GM23338 (cell line): ENCODE results near the gene EXOG.

Experiments
- CREB1 ChIP-seq: fragments of 250-450 bp; sonication (Bioruptor Pico); IDR thresholded peaks from 2 replicates; pipeline ENCODE4 v1.5.0; 2020; ENCODE audit warnings: low read depth, mild to moderate bottlenecking, moderate library complexity
- EZH2 ChIP-seq: fragments of 200-600 bp; sonication (generic); IDR thresholded peaks from one replicate; pipeline ENCODE4 v1.8.0; 2017; ENCODE audit warnings: antibody characterized with exemption, mild to moderate bottlenecking, low read depth; ENCODE audit not compliant: unreplicated experiment
- EZH2phosphoT487 ChIP-seq: fragments of 200-600 bp; sonication (generic); IDR thresholded peaks from one replicate; pipeline ENCODE4 v1.8.1; 2018; ENCODE audit warnings: antibody characterized with exemption; ENCODE audit not compliant: unreplicated experiment
- JUNB ChIP-seq: IDR thresholded peaks from one replicate; pipeline ENCODE4 v1.6.1; 2016; ENCODE audit warnings: antibody characterized with exemption; ENCODE audit not compliant: unreplicated experiment
- NANOG ChIP-seq: IDR thresholded peaks from 2 replicates; pipeline ENCODE4 v1.6.1; 2016; ENCODE audit warnings: antibody characterized with exemption, borderline replicate concordance
- POLR2AphosphoS5 ChIP-seq: IDR thresholded peaks from 2 replicates; pipeline ENCODE4 v1.6.1; 2016; ENCODE audit warnings: antibody characterized with exemption, low read depth
- STAT1 ChIP-seq: IDR thresholded peaks from one replicate; pipeline ENCODE4 v1.6.1; 2016; ENCODE audit warnings: antibody characterized with exemption; ENCODE audit not compliant: unreplicated experiment
- ZNF114 ChIP-seq: fragments of 250-450 bp; sonication (Bioruptor Pico); IDR thresholded peaks from 2 replicates; pipeline ENCODE4 v1.5.0; 2020; ENCODE audit warnings: mild to moderate bottlenecking, moderate library complexity
- ZNF331 ChIP-seq: fragments of 250-450 bp; sonication (Bioruptor Pico); IDR thresholded peaks from 2 replicates; pipeline ENCODE4 v1.5.0; 2020; ENCODE audit warnings: low read depth, mild to moderate bottlenecking, moderate library complexity
- TF ChIP-seq, protein P1 (sequence below), 2 experiments: fragments of 200-600 bp in 1 of 2; sonication (generic) in 1 of 2; conservative IDR thresholded peaks; 2 replicates each; pipeline versions ENCODE4 v1.5.1 to v1.6.1; 2016 to 2017; ENCODE audit warnings: antibody characterized with exemption in 2 of 2, low read depth in 2 of 2, mild to moderate bottlenecking in 2 of 2, moderate library complexity in 1 of 2
- TF ChIP-seq, protein P2 (sequence below): IDR thresholded peaks from 2 replicates; pipeline ENCODE4 v1.6.1; 2016; ENCODE audit warnings: antibody characterized with exemption
- TF ChIP-seq, protein P3 (sequence below): fragments of 250-450 bp; sonication (Bioruptor Pico); IDR thresholded peaks from 2 replicates; pipeline ENCODE4 v1.5.0; 2020; ENCODE audit warnings: mild to moderate bottlenecking, moderate library complexity
- TF ChIP-seq, protein P4 (sequence below): IDR thresholded peaks from one replicate; pipeline ENCODE4 v1.6.1; 2018; ENCODE audit warnings: antibody characterized with exemption; ENCODE audit not compliant: unreplicated experiment

DNA sequence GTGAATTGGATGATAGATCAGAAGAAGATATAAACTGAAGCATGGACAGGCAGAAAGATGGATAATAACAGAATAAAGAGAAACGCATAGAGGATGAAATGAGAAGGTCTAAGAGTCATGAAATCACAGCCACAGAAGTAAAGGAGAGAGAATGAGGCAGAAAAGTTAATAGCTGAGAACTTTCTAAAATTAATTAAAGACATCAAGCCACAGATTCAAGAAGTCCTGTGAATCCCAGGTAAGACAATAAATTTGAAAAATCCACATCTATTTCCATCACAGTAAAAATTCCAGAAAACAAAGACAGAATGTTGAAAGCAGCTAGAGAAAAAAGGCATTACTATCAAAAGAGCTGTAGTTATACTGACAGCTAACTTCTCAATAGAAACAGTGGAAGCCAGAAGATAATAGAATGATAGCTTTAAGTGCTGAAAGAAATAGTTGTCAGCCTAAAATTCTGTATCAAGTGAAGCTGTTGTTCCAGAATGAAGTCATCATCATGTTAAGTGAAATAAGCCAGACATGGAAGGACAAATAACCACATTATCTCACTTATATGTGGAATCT lies 30.5 kb upstream of the EXOG start:
- TF ChIP-seq EZH2phosphoT487, result no peak
- TF ChIP-seq, protein P1, sequence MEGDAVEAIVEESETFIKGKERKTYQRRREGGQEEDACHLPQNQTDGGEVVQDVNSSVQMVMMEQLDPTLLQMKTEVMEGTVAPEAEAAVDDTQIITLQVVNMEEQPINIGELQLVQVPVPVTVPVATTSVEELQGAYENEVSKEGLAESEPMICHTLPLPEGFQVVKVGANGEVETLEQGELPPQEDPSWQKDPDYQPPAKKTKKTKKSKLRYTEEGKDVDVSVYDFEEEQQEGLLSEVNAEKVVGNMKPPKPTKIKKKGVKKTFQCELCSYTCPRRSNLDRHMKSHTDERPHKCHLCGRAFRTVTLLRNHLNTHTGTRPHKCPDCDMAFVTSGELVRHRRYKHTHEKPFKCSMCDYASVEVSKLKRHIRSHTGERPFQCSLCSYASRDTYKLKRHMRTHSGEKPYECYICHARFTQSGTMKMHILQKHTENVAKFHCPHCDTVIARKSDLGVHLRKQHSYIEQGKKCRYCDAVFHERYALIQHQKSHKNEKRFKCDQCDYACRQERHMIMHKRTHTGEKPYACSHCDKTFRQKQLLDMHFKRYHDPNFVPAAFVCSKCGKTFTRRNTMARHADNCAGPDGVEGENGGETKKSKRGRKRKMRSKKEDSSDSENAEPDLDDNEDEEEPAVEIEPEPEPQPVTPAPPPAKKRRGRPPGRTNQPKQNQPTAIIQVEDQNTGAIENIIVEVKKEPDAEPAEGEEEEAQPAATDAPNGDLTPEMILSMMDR (conservative IDR thresholded peaks at IDR 0.05; ENCODE audit: low read depth in 2 of 2), result no peak
- no peak for TF ChIP-seq EZH2
- no peak for TF ChIP-seq POLR2AphosphoS5
- TF ChIP-seq, protein P2, sequence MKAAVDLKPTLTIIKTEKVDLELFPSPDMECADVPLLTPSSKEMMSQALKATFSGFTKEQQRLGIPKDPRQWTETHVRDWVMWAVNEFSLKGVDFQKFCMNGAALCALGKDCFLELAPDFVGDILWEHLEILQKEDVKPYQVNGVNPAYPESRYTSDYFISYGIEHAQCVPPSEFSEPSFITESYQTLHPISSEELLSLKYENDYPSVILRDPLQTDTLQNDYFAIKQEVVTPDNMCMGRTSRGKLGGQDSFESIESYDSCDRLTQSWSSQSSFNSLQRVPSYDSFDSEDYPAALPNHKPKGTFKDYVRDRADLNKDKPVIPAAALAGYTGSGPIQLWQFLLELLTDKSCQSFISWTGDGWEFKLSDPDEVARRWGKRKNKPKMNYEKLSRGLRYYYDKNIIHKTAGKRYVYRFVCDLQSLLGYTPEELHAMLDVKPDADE, result no peak
- TF ChIP-seq, protein P3, sequence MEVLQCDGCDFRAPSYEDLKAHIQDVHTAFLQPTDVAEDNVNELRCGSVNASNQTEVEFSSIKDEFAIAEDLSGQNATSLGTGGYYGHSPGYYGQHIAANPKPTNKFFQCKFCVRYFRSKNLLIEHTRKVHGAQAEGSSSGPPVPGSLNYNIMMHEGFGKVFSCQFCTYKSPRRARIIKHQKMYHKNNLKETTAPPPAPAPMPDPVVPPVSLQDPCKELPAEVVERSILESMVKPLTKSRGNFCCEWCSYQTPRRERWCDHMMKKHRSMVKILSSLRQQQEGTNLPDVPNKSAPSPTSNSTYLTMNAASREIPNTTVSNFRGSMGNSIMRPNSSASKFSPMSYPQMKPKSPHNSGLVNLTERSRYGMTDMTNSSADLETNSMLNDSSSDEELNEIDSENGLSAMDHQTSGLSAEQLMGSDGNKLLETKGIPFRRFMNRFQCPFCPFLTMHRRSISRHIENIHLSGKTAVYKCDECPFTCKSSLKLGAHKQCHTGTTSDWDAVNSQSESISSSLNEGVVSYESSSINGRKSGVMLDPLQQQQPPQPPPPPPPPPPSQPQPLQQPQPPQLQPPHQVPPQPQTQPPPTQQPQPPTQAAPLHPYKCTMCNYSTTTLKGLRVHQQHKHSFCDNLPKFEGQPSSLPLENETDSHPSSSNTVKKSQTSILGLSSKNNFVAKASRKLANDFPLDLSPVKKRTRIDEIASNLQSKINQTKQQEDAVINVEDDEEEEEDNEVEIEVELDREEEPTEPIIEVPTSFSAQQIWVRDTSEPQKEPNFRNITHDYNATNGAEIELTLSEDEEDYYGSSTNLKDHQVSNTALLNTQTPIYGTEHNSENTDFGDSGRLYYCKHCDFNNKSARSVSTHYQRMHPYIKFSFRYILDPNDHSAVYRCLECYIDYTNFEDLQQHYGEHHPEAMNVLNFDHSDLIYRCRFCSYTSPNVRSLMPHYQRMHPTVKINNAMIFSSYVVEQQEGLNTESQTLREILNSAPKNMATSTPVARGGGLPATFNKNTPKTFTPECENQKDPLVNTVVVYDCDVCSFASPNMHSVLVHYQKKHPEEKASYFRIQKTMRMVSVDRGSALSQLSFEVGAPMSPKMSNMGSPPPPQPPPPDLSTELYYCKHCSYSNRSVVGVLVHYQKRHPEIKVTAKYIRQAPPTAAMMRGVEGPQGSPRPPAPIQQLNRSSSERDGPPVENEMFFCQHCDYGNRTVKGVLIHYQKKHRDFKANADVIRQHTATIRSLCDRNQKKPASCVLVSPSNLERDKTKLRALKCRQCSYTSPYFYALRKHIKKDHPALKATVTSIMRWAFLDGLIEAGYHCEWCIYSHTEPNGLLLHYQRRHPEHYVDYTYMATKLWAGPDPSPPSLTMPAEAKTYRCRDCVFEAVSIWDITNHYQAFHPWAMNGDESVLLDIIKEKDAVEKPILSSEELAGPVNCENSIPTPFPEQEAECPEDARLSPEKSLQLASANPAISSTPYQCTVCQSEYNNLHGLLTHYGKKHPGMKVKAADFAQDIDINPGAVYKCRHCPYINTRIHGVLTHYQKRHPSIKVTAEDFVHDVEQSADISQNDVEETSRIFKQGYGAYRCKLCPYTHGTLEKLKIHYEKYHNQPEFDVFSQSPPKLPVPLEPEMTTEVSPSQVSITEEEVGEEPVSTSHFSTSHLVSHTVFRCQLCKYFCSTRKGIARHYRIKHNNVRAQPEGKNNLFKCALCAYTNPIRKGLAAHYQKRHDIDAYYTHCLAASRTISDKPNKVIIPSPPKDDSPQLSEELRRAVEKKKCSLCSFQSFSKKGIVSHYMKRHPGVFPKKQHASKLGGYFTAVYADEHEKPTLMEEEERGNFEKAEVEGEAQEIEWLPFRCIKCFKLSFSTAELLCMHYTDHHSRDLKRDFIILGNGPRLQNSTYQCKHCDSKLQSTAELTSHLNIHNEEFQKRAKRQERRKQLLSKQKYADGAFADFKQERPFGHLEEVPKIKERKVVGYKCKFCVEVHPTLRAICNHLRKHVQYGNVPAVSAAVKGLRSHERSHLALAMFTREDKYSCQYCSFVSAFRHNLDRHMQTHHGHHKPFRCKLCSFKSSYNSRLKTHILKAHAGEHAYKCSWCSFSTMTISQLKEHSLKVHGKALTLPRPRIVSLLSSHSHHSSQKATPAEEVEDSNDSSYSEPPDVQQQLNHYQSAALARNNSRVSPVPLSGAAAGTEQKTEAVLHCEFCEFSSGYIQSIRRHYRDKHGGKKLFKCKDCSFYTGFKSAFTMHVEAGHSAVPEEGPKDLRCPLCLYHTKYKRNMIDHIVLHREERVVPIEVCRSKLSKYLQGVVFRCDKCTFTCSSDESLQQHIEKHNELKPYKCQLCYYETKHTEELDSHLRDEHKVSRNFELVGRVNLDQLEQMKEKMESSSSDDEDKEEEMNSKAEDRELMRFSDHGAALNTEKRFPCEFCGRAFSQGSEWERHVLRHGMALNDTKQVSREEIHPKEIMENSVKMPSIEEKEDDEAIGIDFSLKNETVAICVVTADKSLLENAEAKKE (CRISPR knock-in tag), result no peak
- TF ChIP-seq, protein P4, sequence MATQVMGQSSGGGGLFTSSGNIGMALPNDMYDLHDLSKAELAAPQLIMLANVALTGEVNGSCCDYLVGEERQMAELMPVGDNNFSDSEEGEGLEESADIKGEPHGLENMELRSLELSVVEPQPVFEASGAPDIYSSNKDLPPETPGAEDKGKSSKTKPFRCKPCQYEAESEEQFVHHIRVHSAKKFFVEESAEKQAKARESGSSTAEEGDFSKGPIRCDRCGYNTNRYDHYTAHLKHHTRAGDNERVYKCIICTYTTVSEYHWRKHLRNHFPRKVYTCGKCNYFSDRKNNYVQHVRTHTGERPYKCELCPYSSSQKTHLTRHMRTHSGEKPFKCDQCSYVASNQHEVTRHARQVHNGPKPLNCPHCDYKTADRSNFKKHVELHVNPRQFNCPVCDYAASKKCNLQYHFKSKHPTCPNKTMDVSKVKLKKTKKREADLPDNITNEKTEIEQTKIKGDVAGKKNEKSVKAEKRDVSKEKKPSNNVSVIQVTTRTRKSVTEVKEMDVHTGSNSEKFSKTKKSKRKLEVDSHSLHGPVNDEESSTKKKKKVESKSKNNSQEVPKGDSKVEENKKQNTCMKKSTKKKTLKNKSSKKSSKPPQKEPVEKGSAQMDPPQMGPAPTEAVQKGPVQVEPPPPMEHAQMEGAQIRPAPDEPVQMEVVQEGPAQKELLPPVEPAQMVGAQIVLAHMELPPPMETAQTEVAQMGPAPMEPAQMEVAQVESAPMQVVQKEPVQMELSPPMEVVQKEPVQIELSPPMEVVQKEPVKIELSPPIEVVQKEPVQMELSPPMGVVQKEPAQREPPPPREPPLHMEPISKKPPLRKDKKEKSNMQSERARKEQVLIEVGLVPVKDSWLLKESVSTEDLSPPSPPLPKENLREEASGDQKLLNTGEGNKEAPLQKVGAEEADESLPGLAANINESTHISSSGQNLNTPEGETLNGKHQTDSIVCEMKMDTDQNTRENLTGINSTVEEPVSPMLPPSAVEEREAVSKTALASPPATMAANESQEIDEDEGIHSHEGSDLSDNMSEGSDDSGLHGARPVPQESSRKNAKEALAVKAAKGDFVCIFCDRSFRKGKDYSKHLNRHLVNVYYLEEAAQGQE, result no peak
- no peak for TF ChIP-seq NANOG
- no peak for TF ChIP-seq CREB1 (CRISPR knock-in tag)
- no peak for TF ChIP-seq JUNB
- TF ChIP-seq STAT1, result no peak
- no peak for TF ChIP-seq ZNF331
- TF ChIP-seq ZNF114 (CRISPR knock-in tag), result no peak
